Measurements from ENCODE around the gene SHC3.

SHC3 gene

DNA sequence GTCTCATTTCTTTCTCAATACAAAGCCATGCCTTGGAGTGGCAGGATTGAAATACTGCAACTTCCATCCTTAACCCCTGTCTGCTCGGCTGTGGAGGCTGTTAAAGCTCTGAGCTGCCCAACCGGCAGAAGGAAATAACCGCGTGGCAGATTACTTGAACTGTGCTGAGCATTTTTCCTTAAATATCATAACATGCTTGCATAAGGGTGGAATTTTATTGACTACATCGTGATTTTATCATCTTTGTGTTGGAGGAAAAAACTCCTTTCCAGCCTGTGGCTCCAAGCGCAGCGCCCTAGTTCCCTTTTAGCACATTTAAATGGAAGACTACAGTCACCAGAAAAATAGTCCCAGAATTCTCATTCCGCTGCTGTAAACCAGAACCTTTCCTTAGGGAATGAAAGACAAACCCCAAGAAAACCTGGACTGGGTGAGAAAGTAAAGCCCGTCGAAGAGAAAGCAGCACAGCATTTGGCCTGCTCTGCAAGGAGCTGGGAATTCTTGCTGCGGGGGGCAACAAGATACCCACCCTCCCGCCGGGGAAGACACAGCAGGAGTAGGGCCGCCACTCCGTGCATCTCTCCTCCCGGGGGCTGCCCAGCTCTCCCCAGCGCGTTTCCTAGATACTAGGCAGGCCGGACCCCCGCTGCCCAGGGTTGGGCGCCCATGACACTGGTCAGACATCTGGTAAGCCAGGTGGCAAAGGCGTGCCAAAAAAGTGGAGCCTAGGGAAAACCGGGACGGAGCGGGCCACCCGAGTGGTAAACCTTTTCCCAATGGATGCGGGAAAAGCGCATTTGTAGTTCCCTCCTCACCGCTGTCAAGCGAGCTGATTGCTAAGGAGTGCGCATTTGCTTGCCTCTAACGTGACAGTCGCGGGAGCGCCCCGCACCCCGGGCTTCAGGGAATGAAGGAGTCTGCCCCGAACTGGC, 1.3 kb downstream of the SHC3 start:
- H3K4me3 ChIP-seq (ENCODE audit: low read depth, low read length): no peak overlapping the region
- TF ChIP-seq, protein P1, sequence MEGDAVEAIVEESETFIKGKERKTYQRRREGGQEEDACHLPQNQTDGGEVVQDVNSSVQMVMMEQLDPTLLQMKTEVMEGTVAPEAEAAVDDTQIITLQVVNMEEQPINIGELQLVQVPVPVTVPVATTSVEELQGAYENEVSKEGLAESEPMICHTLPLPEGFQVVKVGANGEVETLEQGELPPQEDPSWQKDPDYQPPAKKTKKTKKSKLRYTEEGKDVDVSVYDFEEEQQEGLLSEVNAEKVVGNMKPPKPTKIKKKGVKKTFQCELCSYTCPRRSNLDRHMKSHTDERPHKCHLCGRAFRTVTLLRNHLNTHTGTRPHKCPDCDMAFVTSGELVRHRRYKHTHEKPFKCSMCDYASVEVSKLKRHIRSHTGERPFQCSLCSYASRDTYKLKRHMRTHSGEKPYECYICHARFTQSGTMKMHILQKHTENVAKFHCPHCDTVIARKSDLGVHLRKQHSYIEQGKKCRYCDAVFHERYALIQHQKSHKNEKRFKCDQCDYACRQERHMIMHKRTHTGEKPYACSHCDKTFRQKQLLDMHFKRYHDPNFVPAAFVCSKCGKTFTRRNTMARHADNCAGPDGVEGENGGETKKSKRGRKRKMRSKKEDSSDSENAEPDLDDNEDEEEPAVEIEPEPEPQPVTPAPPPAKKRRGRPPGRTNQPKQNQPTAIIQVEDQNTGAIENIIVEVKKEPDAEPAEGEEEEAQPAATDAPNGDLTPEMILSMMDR (IDR thresholded peaks at IDR 0.05; ENCODE audit: borderline replicate concordance, insufficient read depth, low read depth, low read length): no peak

DNA sequence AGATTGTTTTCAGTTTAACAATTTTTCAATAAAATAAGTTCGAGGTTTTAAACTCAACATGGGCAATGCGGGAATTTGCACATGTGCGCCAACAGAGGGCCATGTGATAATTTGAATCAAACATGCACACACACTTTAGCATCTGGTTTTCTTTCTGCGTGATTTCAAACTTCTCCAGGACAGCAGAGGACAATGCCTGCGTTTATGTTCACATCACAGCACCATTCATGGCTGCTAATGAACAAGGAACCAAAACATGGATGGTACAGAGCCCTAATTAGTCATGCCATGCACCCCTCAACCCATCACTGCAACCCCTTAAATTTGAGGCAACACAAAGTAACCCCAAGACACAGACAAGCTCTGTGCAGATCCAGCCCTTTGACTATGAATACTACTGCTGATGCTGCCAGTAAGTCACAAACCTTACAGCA, 2.8 kb downstream of the SHC3 start:
- H3K4me3 ChIP-seq (ENCODE audit: low read depth, low read length): no peak overlapping the region
- TF ChIP-seq, protein P1 (IDR thresholded peaks at IDR 0.05; ENCODE audit: borderline replicate concordance, insufficient read depth, low read depth, low read length): no peak

DNA sequence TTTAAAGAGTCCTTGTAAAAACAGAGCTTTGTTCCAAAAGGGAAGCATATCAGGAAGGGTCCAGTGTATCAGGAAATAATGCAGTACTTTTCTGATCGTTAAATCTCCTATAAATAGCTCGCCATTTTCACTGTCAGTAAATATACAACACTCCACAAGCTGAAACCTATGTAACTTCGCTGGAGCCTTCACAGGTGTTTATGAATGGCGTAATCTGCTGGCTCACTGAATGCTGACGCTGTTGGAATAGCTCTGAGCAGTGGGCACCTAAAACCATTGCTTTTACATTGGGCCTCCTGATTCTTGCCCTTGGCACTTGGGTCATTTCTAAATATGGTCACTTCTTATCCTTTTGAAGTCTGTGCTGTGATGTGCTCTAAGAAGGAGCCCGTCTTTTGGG, 4.3 kb downstream of the SHC3 start:
- TF ChIP-seq, protein P1 (IDR thresholded peaks at IDR 0.05; ENCODE audit: borderline replicate concordance, insufficient read depth, low read depth, low read length): no peak

DNA sequence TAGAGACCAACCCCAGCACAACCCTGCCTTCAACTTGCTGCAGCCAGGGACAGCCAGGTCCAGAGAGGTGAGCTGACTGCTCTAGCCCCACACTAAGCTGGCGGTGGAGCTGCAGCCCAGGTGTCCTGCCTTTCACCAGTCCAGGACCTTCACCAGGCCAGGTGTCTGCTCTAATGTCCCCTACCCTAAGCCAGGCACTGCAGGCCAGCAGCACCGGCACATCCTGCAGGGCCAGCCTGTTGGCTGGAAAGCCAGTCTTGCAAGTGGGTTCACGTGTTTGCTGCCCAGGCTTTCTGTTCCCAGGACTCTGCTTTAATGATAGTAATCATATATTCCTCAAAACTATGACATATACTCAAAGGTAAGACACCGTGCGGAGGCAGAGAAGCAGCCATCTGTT, 5.5 kb downstream of the SHC3 start:
- TF ChIP-seq, protein P1 (IDR thresholded peaks at IDR 0.05; ENCODE audit: borderline replicate concordance, insufficient read depth, low read depth, low read length): no peak
- H3K4me3 ChIP-seq (ENCODE audit: low read depth, low read length): no peak overlapping the region

More for the DNA sequence above, 4.3 kb downstream of the SHC3 start:
- H3K4me3 ChIP-seq (ENCODE audit: low read depth, low read length): no peak overlapping the region

DNA sequence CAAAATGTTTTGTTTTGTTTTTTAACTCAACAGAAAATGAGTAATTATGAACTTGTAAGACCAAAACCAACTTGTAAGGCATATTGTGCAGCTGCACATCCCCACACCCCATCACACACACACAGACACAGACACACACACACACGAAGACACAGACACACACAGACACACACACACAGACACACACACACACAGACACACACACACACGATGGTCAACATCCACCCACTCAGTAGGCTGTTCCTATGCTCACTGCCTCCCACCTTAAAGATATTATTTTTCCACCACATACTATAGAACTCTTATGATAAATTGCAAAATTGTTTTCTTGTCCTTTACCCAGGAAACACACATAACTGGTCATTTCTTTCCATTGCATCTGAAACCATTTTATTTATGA, 6.2 kb downstream of the SHC3 start:
- H3K4me3 ChIP-seq (ENCODE audit: low read depth, low read length): no peak overlapping the region
- TF ChIP-seq, protein P1 (IDR thresholded peaks at IDR 0.05; ENCODE audit: borderline replicate concordance, insufficient read depth, low read depth, low read length): no peak

GRCh38 chr9:89171693-89172092, 6.9 kb downstream of the SHC3 start:
- TF ChIP-seq, protein P1 (IDR thresholded peaks at IDR 0.05; ENCODE audit: borderline replicate concordance, insufficient read depth, low read depth, low read length): no peak
- H3K4me3 ChIP-seq (ENCODE audit: low read depth, low read length): no peak overlapping the region

DNA sequence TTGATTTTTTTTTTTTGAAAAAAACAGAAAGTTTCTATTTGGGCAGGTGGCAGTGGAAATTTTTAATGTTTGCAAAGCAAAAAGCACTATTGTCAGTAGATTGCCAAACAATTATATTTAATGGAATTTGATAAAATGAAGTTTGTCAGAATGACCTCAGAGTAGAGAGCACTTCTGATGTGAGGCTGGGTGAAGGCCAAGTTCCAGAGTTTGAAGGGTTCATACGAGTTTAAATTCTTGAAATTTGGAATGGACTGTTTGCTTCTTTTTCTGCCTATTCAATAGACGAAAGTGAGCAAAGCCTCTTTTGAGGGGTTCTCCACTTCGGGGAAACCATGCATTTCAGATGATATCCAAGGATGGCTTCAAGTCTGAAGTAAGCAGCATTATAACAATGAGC, 7.4 kb downstream of the SHC3 start:
- no peak overlapping the region for H3K4me3 ChIP-seq (ENCODE audit: low read depth, low read length)
- TF ChIP-seq, protein P1 (IDR thresholded peaks at IDR 0.05; ENCODE audit: borderline replicate concordance, insufficient read depth, low read depth, low read length): no peak
